ENCODE measurements around the gene RAPGEF2. TPM values are rescaled to one million over a fixed set of nuclear protein-coding genes. Genes with fewer than 3 reads are reported as not detected.

The RAPGEF2 gene
- total RNA-seq, 1 experiment from 2014 or later, result 37.1 TPM

- no peaks in the 10 kb centered on the region for H3K9me3 Mint-ChIP-seq
- no CpG with 5 or more reads among the region's 5 CpGs for WGBS (ENCODE audit: extremely low coverage, insufficient read length, low lambda C conversion rate)
- no peaks in the 10 kb centered on the region for H3K9me3 ChIP-seq (ENCODE audit: control insufficient read depth, low read depth, low read length)
Observed at GRCh38 chr4:159220353-159220752, 117.5 kb downstream of the RAPGEF2 start.

More at GRCh38 chr4:159220353-159220752, 117.5 kb downstream of the RAPGEF2 start:
- H2BK20ac ChIP-seq (ENCODE audit: low read depth, low read length, poor library complexity, severe bottlenecking), result no peak overlapping the region
- DNase-seq, result no peak
- H4K20me1 ChIP-seq (ENCODE audit: control insufficient read depth, insufficient read depth, insufficient read length), result no peaks in the 10 kb centered on the region
- no peak overlapping the region for H3K23ac ChIP-seq (ENCODE audit: insufficient read length, low read depth, low read length)
- no peak overlapping the region for H3K14ac ChIP-seq (ENCODE audit: insufficient read depth, low read length)
- H3K4me1 ChIP-seq (ENCODE audit: insufficient read depth, low read length), result peaks cover 3% of the 10 kb centered on the region; the same call in 1 of the 2 replicates
- no peak overlapping the region for H3K9ac ChIP-seq (ENCODE audit: extremely low read depth, insufficient read length, low read length)
- H3K23me2 ChIP-seq (ENCODE audit: insufficient read length, low read depth, low read length, poor library complexity, severe bottlenecking), result no peaks in the 10 kb centered on the region
- no peak overlapping the region for H4K5ac ChIP-seq (ENCODE audit: insufficient read length, low read depth, low read length)
- no peak overlapping the region for H3K4ac ChIP-seq (ENCODE audit: low read depth, low read length)
- H2AFZ ChIP-seq (ENCODE audit: low read length), result no peak overlapping the region
- no peak overlapping the region for H2BK5ac ChIP-seq (ENCODE audit: insufficient read length, low read length)
- H3K27me3 ChIP-seq (ENCODE audit: insufficient read depth, low read length), result no peaks in the 10 kb centered on the region
- H3K27me3 Mint-ChIP-seq (ENCODE audit: low read depth), result no peaks in the 10 kb centered on the region
- H3K56ac ChIP-seq (ENCODE audit: insufficient read length, low read depth, low read length), result no peak overlapping the region
- 0 out of 7 replicates have a peak, but pooled peaks cover 0 to 1% (median 0%) of the 10 kb centered on the region in 3 experiments for H3K36me3 Mint-ChIP-seq (ENCODE audit: insufficient read depth in 1 of 3, low read depth in 3 of 3)
- H2BK12ac ChIP-seq (ENCODE audit: insufficient read length, low read depth, low read length), result no peak overlapping the region
- H3K79me2 ChIP-seq (ENCODE audit: insufficient read depth, low read length), result peaks cover 9% of the 10 kb centered on the region; the same call in 1 of the 2 replicates
- no peak overlapping the region for H2BK120ac ChIP-seq (ENCODE audit: low read depth, low read length, poor library complexity, severe bottlenecking)
- H3K4me3 Mint-ChIP-seq, result no peak overlapping the region
- no peak overlapping the region for H3K18ac ChIP-seq (ENCODE audit: insufficient read length, low read depth, low read length)
- H3K79me1 ChIP-seq (ENCODE audit: insufficient read depth, low read depth, low read length, poor library complexity, severe bottlenecking), result no peaks in the 10 kb centered on the region
- peaks cover 14 to 22% of the 10 kb centered on the region in 2 experiments for H3K4me1 Mint-ChIP-seq
- TF ChIP-seq, protein P1, sequence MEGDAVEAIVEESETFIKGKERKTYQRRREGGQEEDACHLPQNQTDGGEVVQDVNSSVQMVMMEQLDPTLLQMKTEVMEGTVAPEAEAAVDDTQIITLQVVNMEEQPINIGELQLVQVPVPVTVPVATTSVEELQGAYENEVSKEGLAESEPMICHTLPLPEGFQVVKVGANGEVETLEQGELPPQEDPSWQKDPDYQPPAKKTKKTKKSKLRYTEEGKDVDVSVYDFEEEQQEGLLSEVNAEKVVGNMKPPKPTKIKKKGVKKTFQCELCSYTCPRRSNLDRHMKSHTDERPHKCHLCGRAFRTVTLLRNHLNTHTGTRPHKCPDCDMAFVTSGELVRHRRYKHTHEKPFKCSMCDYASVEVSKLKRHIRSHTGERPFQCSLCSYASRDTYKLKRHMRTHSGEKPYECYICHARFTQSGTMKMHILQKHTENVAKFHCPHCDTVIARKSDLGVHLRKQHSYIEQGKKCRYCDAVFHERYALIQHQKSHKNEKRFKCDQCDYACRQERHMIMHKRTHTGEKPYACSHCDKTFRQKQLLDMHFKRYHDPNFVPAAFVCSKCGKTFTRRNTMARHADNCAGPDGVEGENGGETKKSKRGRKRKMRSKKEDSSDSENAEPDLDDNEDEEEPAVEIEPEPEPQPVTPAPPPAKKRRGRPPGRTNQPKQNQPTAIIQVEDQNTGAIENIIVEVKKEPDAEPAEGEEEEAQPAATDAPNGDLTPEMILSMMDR (conservative IDR thresholded peaks at IDR 0.05), result no peak
- no peak overlapping the region for H3K4me2 ChIP-seq (ENCODE audit: insufficient read depth, insufficient read length, low read length)
- H4K8ac ChIP-seq (replicated peaks; ENCODE audit: insufficient read length, low read depth, low read length), result no peak overlapping the region
- no peak overlapping the region for H2BK15ac ChIP-seq (ENCODE audit: low read depth, low read length)
- no peak overlapping the region for H2AK5ac ChIP-seq (ENCODE audit: insufficient read length, low read length)
- no peak overlapping the region for H3T11ph ChIP-seq (ENCODE audit: low read length)
- no peak overlapping the region for H3K27ac Mint-ChIP-seq
- no peak overlapping the region for H3K27ac ChIP-seq (ENCODE audit: insufficient read length, low read depth, low read length)
- H4K91ac ChIP-seq (ENCODE audit: insufficient read length, low read depth, low read length), result no peak overlapping the region
